Peyer's patch (tissue), 4 donors: ENCODE measurements around the gene COPA.

Experiments
- CTCF ChIP-seq, 6 experiments: fragments of 450-650 bp in 4 of 6; fragments of 200-600 bp in 2 of 6; sonication (generic) in 1 of 6; IDR thresholded peaks; one replicate each; pipeline ENCODE4 v1.5.1; 2017 to 2019; ENCODE audit warnings: antibody characterized with exemption in 6 of 6, mild to moderate bottlenecking in 3 of 6, moderate library complexity in 1 of 6
- POLR2A ChIP-seq, 2 donors: fragments of 450-650 bp; IDR thresholded peaks; one replicate each; pipeline ENCODE4 v1.5.1; 2017; ENCODE audit warnings: antibody characterized with exemption in 2 of 2, mild to moderate bottlenecking in 2 of 2, moderate library complexity in 2 of 2

- TF ChIP-seq CTCF (IDR thresholded peaks at IDR 0.05) (peak in 1 of 6 experiments; percentile 10), POLR2A (IDR thresholded peaks at IDR 0.05) (peak; percentile 78 to 90)
These were observed 80.9 kb downstream of the COPA start, which contains the start of gene DCAF8 for GRCh38 chr1:160261893-160262794.
